Transverse colon (tissue), 4 donors: ENCODE data around the gene BPIFB1.

ENCODE experiments used
- POLR2AphosphoS5 ChIP-seq, 3 donors: sonication (generic); formaldehyde crosslinking; IDR thresholded peaks; one replicate each; pipeline ENCODE4 v1.6.1; 2016; ENCODE audit warnings: antibody characterized with exemption in 3 of 3
- TF ChIP-seq, protein P1 (sequence below), 5 experiments: fragments of 200-600 bp in 3 of 5; fragments of 450-650 bp in 2 of 5; sonication (generic) in 3 of 5; IDR thresholded peaks; 1 replicate in 2 of 5; 2 replicates in 3 of 5; pipeline ENCODE4 v1.5.1; 2016 to 2017; ENCODE audit warnings: antibody characterized with exemption in 5 of 5, inconsistent platforms in 3 of 5, mild to moderate bottlenecking in 2 of 5, moderate library complexity in 1 of 5

DNA sequence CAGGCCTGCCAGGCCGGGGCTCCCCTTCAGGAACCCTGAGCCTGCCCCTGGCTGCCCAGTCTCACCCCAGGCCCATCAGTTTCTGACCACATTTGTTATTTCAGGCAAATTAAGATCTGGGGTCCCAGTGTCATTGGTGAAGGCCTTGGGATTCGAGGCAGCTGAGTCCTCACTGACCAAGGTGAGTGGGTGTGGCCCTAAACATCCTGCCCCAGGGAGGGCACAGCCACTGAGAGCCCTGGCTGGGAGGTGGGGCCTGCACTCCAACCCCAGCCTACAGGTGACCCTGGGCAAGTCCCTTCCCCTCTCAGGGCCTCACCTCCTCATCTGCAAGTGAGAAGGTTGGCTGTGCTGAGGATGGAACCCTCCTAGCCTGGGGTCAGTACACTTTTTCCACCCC is 23.8 kb downstream of the BPIFB1 start:
- TF ChIP-seq, protein P1, sequence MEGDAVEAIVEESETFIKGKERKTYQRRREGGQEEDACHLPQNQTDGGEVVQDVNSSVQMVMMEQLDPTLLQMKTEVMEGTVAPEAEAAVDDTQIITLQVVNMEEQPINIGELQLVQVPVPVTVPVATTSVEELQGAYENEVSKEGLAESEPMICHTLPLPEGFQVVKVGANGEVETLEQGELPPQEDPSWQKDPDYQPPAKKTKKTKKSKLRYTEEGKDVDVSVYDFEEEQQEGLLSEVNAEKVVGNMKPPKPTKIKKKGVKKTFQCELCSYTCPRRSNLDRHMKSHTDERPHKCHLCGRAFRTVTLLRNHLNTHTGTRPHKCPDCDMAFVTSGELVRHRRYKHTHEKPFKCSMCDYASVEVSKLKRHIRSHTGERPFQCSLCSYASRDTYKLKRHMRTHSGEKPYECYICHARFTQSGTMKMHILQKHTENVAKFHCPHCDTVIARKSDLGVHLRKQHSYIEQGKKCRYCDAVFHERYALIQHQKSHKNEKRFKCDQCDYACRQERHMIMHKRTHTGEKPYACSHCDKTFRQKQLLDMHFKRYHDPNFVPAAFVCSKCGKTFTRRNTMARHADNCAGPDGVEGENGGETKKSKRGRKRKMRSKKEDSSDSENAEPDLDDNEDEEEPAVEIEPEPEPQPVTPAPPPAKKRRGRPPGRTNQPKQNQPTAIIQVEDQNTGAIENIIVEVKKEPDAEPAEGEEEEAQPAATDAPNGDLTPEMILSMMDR (IDR thresholded peaks at IDR 0.05), result no peak
- TF ChIP-seq POLR2AphosphoS5 (IDR thresholded peaks at IDR 0.05), result no peak
